HG02588 (cell line): ENCODE results near the gene POU2AF1.

Experiments
- ATAC-seq: cut with Tn5 transposase; IDR thresholded peaks from one replicate; pipeline ENCODE4 v1.9.1; 2021; ENCODE audit warnings: mild to moderate bottlenecking, moderate library complexity; ENCODE audit not compliant: unreplicated experiment

The POU2AF1 gene

GRCh38 chr11:111378861-111379601, at the start of gene POU2AF1:
POU2AF1 (minus strand) TSS chr11:111379275; CDS start chr11:111379177, 98 bp downstream.
- peak; percentile 73 for ATAC-seq

DNA sequence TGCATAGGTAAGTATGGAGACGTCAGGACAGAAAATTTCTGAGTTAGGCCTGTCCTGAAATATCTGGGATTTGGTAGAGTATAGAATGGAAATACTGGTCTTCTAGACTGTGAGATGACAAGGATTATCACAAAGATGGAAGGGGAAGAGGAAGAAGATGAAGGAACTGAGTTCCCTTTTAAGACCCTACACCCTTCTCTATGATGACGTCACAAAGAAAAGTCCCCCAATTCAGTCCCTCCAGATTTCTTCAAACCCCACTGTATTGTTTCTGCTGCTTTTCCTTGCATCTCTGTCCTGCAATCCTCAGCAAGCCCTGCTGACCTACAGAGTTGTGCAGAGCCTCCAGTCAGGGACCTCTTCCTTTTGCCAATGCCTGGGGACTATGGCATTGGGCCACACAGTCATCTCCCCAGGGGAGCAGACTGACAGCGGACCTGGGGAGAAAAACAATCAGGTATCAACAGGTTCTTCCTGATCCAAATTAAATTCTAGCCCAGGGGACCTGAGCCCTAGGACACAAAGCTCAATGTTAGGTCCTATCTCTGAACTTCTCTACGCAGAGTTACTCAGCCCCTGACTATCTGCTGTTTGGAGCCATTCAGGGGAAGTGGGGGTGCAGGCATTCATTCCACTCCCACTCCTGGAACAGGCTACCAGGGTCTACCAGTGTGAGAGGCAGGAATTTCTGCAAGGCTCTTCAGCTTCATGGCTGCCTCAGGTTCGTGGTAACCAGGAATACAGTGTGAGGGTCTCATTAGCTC, 49.2 kb upstream of the POU2AF1 start:
- ATAC-seq = no peak

- ATAC-seq = no peak
Measured at GRCh38 chr11:111427471-111427912, 48.4 kb upstream of the POU2AF1 start.

DNA sequence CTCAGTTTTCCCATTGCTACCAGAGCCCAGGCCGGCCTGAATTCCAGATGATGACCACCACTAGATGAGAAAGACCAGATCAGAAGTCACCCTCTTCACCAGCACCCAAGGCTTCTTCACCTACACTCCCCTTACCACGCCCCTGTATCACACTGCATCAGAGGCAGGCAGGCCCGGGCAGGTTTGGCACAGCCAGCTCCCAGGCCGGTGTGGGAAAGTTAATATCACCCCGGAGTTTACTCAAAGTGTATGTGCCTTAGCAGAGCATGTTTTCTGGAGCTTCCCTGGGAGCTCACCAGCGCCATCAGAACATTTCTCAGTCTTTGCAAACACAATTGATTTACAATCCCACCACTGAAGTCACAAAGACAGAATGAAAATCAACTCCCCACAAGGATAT, 47.5 kb upstream of the POU2AF1 start:
- no peak for ATAC-seq

GRCh38 chr11:111423250-111423615, 44.2 kb upstream of the POU2AF1 start:
- peak; percentile 11 for ATAC-seq

DNA sequence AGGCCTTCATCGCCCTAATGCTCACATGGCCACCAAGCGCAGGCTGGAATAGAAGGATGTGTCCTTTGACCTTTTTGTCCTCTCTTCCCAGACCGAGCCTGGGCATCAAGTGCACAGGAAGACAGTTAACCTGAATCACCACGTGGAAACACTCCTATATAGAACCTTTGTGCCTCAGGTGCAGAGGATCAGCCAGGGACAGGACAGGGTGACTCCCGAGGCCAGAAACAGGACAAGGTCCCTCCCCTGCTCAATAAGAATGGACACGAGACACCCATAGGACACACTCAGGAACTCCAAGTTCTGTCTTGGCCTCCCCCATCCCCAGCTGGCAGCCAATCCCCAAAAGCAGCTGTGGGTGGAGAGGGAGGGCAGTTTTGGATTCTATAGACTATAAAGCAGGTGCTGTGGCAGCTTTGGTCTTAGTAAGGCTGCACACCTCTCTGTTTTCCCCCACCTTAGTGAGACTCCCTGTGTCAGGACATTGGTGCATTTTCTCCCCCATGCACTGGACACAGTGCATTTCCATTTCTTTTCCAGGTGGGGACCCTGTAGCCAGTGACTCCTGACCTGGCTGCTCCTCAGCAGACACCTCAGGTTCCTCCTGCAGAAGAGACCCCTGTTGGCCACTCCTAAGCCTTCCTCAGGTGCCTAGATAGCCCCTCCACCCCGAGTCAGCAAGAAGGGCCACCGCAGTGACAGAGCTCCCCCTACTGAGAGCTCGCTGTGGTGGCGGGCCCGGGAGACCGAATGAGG, 43.6 kb upstream of the POU2AF1 start:
- peak; percentile 78 for ATAC-seq

DNA sequence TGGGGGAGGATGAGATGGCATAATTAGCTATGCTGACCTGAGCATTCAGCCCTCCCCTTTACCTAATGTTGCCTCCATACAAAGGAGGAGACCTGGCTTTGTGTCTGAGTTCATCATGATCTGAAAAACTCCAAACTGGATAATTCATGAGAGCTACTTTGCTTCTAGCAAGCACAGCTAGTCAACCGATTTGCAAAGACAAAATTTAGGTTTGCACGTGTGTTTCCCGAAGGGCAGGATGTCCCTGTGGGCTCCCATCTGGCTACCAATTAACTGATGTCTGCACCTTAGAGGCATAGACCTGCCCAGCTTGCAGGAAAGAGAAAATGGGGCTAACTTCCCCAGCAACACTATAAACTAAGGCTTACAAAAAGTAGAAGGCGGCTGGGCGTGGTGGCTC, 42.2 kb upstream of the POU2AF1 start:
- ATAC-seq = no peak

DNA sequence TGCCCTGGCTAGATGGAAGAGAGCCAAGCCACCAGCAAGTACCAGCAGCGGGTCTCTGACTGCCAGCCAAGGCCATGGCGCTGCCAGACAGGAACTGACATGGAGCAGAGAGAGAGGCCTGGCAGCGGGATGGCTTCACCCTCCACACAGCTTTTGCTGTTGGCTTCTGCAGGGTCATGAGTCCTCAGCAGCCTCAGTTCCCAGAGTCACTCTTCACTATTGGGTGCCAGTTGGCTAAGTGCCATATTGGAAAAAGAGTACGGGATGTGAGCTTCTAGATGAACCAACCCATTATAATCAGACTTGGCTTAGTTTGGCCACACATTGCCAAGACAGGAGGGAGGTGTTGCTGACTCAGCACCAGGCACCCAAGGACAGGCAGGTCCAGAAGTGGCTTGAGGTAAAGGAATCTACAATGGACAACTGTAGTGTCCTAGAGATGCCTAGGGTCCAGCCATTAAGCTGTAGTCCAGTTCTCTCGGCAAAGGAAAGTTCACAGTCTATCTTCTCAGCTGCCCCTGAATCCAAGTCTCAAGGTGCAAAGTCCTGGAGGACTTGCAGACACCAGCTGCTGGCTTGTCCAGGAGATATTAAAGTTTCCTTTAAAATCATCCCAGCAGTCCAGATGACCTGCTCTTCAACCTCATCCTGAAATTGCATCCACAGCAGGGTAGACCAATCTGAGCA, 40.7 kb upstream of the POU2AF1 start:
- ATAC-seq = no peak

DNA sequence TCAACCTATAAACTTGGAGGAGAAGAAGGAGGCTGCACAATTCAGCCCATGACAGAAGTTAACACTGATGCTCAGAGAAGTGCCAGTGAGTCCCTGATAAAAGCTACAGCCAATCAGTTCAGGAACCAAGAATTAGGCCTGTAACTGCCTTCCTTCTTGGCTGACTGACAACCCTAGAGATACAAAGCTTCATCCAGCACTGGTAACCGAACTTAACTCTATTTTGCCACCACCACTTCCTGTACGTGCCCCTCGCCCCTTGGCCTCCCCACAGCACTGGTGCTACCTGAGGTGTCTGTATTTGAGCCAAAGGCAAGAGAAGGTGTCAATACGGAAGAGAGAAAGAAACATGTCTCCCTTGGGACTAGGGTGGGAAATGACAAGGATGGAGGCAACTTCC, 40.1 kb upstream of the POU2AF1 start:
- no peak for ATAC-seq

- no peak for ATAC-seq
Measured at GRCh38 chr11:111418436-111418787, 39.3 kb upstream of the POU2AF1 start.

DNA sequence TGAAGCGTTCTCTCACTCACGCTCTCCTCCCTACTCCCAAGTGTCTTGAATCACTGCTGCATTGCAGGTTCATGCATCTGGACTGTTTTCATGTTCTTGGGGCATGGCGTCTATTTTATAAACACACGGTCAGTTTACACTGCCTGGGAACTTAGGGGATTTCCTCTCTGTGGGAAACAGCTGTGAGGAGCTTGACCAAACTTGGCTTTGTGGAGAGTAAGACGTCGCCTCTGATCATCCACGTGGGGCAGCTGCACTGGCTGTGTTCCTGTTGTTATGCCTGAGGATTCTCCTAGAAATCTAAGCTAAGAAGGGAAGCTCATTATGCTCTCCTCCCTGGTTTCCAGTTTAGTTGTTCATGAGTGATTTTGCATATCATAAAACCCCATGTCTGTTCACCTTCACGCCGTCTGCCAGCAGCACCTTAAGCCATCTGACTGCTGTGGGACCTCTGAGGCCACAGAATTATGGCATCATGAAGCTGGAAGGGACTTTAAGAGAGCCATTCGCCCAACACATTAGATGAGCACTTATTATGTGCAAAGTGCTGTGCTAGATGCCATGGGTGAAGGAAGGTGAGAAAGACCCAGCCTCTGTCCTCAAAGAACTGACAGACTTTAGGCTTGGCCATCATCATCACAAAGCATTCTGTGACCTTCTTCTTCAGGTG, 38.8 kb upstream of the POU2AF1 start:
- peak; percentile 46 for ATAC-seq

- peak; percentile 63 for ATAC-seq
Measured at GRCh38 chr11:111417011-111417765, 38.1 kb upstream of the POU2AF1 start.

GRCh38 chr11:111416231-111416960, 37.3 kb upstream of the POU2AF1 start:
- no peak for ATAC-seq

GRCh38 chr11:111414936-111415335, 35.9 kb upstream of the POU2AF1 start:
- no peak for ATAC-seq

DNA sequence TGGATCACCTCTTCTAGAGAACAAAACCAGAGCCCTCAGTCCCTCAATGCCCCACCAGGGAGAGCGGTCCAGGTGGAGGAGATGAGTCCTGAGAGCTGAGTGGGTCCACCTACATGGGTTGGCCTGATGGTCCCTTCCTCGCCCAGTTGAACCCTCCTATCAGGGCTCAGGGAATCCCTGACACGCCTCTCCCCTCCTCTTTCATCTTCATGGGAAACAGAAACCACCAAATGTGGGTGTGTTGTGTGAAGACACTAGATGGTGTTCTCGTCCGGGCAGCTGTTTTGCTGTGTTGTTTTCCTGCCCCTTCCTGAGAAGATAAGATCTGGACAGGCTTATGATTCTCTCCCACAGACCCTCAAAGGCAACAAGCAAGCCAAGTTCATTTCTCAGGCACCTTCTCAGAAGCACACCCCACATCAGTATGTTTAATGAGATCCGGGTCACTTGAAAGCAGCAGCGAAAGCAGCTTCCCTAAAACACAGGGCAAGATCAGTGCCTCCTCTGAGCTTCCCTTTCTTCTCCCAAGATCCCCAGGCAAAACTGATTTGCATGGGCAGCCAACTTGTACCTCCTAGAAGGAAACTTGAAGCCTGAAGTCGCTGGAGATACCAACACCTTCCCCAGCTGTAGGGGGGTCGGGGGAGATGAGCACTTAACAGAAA, 35.3 kb upstream of the POU2AF1 start:
- peak; percentile 26 for ATAC-seq

GRCh38 chr11:111413849-111414248, 34.8 kb upstream of the POU2AF1 start:
- ATAC-seq = no peak

- no peak for ATAC-seq
Measured at GRCh38 chr11:111412293-111412692, 33.2 kb upstream of the POU2AF1 start.

GRCh38 chr11:111411456-111411855, 32.4 kb upstream of the POU2AF1 start:
- ATAC-seq = no peak

GRCh38 chr11:111410951-111411350, 31.9 kb upstream of the POU2AF1 start:
- ATAC-seq = no peak
